NCI-H446 treated with DMSO at 0.1 percent for 48 hours (cell line): ENCODE results near the gene GRIFIN.
"Not testable (repeated sequence)": the region's sequence is repeated elsewhere in the genome, so short reads cannot be mapped to it uniquely, and the experiment has no call there.

Experiments used
- DNase-seq: peaks from one replicate; lab custom pipeline; 2025; lab: John Stamatoyannopoulos, UW

The GRIFIN gene

DNA sequence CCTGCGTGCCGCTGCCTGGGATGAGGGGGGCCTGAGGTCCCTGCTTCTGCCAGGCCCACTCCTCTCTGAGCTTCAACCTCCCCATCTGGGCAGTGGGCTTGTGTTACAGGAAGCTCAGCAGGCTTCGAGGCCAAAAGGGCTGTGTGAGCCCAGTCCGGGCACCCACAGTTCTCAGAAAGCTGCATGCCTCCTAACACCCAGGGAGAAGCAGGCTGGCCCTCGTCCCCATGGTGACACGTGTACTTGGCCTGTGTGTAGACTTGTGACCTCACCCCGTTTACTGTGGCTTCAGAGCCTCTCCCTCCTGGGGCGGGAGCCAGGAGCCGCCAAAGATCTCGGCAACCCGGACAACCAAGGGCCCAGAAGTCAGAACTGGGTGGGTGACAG lies 2.2 kb upstream of the GRIFIN start:
- DNase-seq = no peak

- no peak for DNase-seq
Observed at GRCh38 chr7:2477447-2478398, 1.5 kb upstream of the GRIFIN start.

DNA sequence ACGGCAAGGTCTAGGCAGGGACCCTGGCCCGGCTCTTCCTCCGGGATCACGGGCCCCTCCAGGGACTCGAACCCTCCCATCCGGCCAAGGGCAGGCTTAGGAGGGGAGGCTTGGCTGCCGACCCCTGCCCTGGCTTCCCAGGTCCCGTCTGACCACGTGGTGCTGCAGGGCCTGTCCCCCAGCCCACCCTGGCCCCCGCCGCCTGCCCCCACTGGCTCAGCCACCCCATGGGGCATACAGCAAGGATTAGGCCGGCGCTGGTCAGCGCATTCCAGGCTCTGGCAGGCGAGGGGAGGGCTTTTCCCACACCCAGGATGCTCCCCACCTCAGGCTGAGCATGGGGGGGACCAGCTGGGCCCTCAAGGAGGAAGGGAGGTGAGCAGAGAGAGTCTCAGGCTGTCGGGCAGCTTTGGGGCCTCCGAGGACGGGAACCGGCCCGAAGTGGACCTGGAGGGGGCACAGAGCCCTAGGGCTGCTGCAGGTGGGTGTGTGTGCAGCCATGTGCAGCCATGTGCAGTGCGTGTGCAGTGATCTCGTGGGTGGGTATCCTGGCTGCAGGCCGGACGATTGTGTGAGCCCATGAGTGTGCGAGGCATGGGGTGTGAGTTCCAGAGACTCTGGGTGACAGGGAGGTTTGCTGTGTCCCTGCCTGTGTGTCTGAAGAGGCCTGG lies 713 bp upstream of the GRIFIN start:
- no peak for DNase-seq

- DNase-seq = no peak
Observed at GRCh38 chr7:2475678-2476015, 551 bp downstream of the GRIFIN start.

GRCh38 chr7:2474813-2475677 lies 1.2 kb downstream of the GRIFIN start:
- no peak for DNase-seq

DNA sequence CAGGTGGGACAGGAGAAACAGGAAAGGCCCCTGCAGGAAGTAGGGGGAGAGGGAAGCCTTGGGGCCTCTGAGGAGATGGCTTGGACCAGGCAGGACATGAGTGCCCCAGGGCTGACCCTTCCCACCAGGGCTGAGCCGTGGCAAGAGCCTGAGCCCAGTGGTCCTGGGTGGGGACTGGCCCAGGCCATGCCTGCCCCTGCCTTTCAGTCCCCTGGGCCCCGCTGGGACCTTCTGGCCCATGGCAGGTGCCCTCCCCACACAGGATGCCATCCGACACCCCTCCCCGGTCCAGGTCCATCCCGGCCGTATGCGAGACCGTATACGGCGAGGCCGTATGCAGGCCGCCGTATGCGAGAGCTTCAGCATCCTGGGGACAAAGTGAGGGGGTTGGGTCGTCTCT lies 2.0 kb downstream of the GRIFIN start:
- DNase-seq = no peak

- no peak for DNase-seq
Observed at GRCh38 chr7:2473496-2474180, 2.6 kb downstream of the GRIFIN start.

- no peak for DNase-seq
Observed at GRCh38 chr7:2472739-2473138, 3.5 kb downstream of the GRIFIN start.

- no peak for DNase-seq
Observed at GRCh38 chr7:2471396-2471795, 4.8 kb downstream of the GRIFIN start.

GRCh38 chr7:2471022-2471329 lies 5.2 kb downstream of the GRIFIN start:
- DNase-seq = no peak

DNA sequence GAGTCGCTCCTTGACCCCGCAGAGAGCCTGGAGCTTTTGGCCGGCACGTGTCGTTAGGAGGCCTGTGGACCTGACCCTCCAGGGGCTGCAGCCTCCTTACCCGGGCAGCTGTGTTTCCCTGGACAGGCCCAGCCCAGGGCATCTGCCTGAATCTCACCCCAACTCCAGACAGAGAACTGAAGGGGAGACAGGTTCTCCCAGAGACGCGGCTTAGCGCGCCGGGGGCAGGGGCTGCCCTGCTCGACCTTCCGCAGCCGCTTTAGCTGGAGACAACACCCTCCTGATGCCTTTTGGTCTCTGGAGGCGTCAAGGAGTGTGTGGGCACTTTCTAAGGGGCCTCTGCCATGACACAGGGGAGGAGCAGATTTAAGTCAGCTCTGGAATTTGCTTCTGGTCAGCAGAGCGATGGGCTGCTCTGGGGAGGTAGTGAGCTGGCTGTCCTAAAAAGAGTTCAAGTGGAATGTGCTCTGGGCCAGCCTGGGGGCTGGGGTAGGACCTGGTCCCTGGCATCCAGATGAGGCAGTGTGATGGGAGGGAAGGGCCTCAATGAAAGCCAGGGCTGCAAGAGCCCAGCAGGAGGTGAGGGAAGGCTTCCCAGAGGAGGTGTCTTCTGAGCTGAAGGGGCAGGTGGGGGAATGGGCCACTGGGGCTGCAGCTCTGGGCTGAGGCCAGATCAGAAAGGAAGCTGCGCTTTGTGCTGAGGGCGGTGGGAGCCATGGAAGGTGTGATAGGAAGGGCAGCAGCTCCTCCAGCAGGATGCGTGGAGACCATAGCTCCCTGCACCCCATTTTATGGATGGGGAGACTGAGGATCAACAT lies 5.8 kb downstream of the GRIFIN start:
- DNase-seq = no peak

DNA sequence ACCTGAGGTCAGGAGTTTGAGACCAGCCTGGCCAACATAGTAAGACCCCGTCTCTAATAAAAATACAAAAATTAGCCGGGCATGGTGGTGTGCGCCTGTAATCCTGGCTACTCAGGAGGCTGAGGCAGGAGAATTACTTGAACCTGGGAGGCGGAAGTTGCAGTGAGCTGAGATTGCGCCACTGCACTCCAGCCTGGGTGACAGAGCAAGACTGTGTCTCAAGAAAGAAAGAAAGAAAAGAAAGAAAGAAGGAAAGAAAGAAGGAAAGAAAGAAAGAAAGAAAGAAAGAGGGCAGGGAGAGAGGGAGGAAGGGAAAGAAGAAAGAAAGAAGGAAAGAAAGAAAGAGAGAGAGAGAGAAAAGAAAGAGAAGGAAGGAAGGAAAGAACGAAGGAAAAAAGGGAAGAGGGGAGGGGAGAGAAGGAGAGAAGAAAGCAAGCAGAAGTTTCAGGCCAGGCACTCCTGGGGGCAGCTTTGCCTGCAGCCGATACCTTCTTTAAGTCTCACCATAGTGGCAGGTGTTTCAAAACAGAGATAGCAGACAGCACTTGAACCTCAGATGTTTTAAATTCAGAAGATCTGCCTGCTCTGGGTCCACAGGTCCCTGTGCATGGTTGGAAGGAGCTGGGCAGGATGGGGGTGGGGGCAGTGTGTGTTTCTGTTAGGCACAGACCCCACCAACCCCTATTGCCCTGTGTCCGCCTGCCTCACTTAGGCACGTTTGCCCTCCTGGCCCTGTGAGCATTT lies 6.6 kb downstream of the GRIFIN start:
- DNase-seq = not testable (repeated sequence)

GRCh38 chr7:2468227-2468626 lies 8.0 kb downstream of the GRIFIN start:
- DNase-seq = no peak

GRCh38 chr7:2466675-2467074 lies 9.5 kb downstream of the GRIFIN start:
- no peak for DNase-seq

GRCh38 chr7:2465928-2466327 lies 10.3 kb downstream of the GRIFIN start:
- no peak for DNase-seq

DNA sequence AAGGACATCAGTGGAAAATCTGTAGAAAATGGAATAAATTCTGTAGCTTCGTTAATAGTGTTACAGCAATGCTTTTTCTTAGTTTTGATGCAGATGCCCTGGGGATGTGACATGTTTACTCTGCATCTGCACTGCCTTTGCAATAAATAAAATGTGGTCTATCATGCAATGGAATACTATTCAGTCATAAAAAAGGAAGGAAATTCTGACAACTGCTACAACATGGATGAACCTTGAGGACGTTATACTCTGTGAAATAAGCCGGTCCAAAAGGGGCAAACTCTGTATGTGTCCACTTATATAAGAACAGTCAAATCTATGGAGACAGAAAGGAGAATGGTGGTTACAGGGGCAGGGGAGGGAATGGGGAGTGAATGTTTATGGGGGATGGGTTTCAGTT lies 13.5 kb downstream of the GRIFIN start:
- DNase-seq = no peak

- DNase-seq = no peak
Observed at GRCh38 chr7:2461268-2462026, 14.8 kb downstream of the GRIFIN start.

DNA sequence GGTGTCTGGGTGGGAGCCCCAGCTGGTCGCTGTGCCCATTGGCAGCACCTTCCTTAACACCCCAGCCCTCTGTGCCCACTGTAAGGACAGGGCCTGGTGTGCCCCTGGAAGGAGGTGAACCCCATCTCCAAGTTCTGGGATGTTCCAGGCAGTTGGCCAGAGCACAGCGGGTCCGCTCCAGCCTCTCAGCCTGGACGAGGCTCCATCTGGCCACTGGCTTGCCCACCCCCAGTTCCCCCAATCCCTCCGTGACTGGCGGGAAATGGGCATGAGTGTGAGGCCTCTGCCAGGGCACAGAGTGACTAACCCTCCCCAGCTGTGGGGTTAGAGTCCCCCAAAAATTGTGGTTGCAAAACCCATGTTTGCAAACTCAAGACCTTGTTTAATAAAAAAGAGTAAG lies 15.6 kb downstream of the GRIFIN start:
- DNase-seq = no peak

GRCh38 chr7:2460188-2460587 lies 16.0 kb downstream of the GRIFIN start:
- DNase-seq = no peak

DNA sequence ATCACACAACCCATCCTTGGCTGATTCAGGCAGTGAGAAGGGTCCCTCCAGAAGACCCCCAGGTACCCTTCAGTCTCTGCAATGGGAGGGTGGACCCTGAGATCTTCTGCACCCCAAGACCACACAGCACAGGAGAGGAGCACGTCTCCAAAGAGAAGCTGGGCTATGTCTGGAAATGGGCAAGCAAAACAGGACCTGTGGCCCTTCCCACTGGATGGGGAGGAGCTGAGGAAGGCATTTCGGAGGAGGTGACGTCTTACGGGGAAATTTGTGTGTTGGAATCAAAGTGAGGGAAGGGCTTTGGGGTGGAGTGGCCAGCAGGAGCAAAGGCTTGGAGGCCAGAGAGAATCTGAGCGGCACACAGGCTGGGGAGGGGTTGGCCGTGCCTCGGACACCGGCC lies 16.5 kb downstream of the GRIFIN start:
- DNase-seq = no peak
